GM12878 (cell line): ENCODE data around the gene ASF1B.

ENCODE experiments used
- ASH2L ChIP-seq: fragments of 300-600, 200-600 bp; sonication (generic); IDR thresholded peaks from 2 replicates; pipeline ENCODE4 v1.6.1; 2017; ENCODE audit warnings: low read depth, mild to moderate bottlenecking, borderline replicate concordance
- TF ChIP-seq, protein P1 (sequence below), 3 experiments: IDR thresholded peaks in 2 of 3; conservative IDR thresholded peaks in 1 of 3; 2 replicates each; pipeline ENCODE4 v1.5.1; 2011; ENCODE audit warnings: low read depth in 3 of 3, low read length in 3 of 3, mild to moderate bottlenecking in 3 of 3, control low read depth in 2 of 3, moderate library complexity in 2 of 3, inconsistent platforms in 1 of 3, mixed read lengths in 1 of 3; ENCODE audit not compliant: control insufficient read depth in 2 of 3, insufficient read depth in 1 of 3; ENCODE audit errors: extremely low read depth in 1 of 3

DNA sequence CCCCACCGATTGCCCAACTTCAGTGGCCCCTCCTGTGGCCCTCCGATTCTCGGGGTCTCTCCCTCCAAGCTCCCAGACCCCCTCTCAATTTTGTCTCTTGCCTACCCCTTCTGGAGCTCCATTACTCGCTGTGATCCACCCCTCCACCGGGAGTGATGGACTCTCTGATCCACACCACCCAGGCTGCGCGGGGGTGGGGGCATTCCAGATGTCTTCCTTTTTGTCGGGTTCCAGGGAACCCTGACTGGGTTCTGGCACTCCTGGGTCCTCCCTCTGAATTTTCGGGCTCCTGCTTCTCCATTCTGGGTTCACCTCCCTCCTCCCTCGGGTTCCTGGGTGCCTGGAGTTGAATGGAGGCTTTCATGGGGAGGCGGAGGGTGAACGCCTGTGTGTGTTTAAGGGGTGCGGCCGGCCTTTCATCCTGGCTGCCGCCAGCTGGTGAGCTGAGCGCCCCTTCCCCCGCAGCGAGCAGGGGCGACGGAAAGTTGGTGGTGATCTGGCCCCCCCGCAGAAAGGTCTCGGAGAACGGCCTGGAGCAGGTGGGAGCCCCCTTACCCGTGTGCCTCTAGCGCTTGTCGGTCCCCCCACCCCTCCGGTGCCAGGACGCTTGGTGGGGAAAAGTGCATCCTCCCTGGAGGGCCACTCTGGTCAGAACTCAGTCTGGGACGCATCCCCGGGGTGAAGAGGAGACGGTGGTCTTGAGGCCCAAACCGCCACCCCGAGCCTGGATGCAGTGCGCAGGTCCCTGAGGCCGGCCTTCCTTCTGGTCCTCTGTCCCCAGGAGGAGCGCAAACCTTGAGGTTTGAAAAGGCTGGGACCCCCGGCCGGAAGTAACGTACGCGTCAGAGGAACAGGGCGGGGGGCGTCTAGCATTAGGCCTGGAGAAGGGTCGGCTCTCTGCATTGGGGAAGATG, 62.2 kb downstream of the ASF1B start:
- TF ChIP-seq, protein P1, sequence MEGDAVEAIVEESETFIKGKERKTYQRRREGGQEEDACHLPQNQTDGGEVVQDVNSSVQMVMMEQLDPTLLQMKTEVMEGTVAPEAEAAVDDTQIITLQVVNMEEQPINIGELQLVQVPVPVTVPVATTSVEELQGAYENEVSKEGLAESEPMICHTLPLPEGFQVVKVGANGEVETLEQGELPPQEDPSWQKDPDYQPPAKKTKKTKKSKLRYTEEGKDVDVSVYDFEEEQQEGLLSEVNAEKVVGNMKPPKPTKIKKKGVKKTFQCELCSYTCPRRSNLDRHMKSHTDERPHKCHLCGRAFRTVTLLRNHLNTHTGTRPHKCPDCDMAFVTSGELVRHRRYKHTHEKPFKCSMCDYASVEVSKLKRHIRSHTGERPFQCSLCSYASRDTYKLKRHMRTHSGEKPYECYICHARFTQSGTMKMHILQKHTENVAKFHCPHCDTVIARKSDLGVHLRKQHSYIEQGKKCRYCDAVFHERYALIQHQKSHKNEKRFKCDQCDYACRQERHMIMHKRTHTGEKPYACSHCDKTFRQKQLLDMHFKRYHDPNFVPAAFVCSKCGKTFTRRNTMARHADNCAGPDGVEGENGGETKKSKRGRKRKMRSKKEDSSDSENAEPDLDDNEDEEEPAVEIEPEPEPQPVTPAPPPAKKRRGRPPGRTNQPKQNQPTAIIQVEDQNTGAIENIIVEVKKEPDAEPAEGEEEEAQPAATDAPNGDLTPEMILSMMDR (IDR thresholded peaks at IDR 0.05 in 2 of 3, conservative IDR thresholded peaks at IDR 0.05 in 1 of 3; ENCODE audit: control insufficient read depth in 2 of 3, extremely low read depth in 1 of 3, insufficient read depth in 1 of 3, low read depth in 3 of 3, low read length in 3 of 3), result no peak
- no peak for TF ChIP-seq ASH2L
